ENCODE measurements around the gene HINT2.

Gene HINT2

DNA sequence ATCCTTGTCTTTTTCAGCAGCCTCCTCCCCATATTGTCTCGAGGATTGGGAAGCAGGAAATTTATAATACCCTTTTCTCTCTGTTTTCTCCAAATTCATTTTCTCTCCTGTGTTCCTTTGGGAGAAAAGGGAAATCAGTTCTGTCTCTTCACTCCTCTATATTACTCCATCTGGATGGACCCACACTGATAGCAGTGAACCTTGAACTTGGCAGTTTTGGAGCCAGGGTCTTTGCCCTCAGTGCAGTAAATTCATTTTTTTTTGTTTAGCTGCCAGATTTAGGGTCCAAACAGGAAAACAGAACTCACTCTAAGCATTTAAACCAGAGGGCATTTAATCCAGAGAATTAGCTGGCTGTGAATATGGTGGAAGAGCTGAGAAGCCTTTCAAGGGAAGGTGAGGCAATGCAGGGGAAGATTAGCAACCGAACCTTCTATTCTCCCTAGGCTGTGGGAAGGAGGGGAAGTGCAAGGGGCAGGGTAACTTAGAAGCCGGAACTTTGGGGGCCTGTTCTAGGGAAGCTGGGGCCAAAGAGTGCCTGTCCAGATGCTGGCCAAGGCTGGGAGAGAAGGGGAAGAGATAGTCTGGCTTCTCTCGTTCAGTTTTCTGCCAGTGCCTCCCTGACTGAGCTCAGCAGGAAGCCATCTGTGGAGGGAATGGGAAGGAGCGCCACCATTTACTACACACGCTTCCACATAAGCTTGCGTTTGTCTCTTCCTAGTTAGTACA, 39.8 kb downstream of the HINT2 start:
- no peak for DNase-seq

DNA sequence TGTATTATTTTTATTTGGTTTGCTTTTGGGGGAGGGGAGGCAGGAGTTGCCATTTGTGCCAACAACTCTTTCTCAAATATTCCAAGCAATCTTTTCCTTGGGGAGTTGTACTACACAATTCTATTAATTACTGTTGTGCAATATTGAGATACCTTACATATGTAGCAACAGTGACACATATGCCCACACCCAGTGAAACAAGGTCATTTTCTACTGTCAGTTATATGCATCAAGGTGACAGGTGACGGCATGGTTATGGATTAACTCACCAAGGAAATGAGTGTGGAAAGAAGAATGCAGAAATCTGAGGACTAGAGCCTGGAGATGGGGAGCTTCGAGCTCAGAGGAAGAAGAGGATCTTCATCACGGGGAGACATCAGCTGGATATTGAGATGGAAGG, 42.9 kb downstream of the HINT2 start:
- DNase-seq = no peak

DNA sequence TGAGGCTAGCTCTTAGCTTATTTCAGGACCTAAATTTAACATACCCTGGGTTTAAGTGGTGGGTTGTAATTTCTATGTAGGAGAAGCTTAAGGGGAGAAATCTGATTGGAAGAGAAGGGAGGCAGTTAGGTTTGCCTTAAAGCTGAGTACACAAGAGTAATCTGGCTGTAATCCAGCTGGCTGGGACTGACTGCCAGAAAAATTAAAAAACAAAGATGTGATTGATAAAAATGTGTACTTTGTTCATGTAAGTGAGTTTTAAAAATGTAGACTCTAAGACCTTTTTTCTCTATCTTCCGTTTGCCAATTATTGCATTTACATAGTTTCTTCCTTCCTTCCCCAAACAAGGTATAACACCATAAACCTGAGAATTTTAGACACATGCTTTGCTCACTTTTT, 43.3 kb downstream of the HINT2 start:
- DNase-seq = no peak

DNA sequence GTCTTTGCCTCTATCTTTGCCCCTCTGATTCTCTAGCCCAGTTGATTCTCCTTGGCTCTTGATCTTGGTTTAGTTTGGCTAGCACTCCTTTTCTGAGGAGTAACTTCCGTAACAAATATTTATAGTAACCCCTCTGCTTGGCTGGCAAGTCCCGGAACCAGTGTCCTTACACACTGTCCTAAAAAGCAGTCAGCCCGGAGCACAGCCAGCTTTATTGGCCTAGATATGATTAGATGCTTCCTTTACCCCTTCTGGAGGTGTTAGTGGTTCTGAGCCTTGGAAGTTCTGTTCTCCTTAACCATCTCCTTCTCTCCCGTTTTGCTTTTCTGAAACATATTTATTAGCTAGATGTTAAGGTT, 43.8 kb downstream of the HINT2 start:
- DNase-seq = no peak

DNA sequence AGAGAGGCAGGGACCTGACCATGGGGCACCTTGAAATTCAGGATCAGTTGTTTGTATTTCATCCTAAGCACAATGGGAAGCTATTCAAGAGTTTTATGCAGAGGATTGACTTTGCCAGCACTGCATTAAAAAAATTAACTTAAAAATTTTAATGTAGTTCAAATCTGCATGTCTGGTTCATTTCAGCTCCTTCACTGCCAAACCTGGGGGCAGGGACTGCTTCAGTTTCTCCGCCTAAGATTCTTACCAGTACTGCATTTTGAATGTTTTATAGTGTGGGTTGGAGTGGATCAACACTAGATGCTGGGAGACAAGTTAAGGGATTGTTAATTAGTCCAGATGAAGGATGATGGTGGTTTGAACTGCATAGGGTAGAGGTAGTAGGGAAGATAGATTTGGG, 45.1 kb downstream of the HINT2 start:
- no peak for DNase-seq

DNA sequence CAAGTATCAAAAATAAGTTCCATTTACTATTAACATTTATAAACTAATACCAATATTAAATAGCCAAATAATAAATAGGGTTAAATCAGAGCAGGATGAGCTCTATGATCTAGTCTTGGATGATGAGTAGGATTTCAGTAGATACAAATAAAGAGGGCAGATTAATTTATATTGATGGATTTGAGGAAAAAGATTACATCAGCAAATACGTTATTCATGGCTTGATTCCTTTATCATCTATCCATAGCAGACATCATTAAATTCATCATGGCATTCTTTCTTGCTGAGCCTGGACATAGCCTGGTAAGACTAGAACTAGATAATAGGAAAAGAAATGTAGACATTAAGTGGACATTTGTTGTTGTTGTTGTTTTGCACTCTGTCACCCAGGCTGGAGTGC, 47.4 kb downstream of the HINT2 start:
- no peak for DNase-seq

DNA sequence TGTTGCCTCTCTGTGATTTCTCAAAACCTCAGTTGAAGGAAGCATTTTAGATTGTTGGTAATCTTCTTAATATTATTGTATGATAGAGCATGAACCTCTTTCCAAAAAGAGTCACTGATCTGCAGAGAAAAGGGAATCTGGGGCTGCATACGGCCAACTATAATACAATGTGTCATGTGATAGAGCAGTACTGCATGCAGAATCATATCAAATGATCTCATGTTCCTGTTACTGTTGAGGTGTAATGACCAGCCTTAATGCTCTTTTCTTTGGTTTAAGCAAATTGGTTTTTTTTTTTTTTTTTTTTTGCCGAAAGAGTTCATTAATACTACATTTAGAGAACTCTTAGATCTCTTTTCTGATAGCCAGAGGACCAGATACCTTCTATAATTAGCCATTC, 47.8 kb downstream of the HINT2 start:
- DNase-seq = no peak

DNA sequence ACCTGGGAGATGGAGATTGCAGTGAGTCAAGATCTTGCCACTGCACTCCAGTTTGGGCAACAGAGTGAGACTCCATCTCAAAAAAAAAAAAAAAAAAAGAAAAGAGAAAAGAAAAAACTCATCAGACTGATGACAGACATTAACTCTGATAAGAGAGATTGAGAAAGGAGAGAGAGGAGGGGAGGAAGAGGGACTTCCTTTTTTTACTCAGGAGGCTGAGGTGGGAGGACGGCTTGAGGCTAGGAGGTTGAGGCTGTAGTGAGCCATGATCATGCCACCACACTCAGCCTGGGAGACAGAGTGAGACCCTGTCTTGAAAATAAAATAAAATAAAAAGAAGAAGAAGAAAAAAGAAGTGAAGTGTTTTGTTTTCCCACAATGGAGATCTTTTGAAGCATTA, 51.0 kb downstream of the HINT2 start:
- no peak for DNase-seq

DNA sequence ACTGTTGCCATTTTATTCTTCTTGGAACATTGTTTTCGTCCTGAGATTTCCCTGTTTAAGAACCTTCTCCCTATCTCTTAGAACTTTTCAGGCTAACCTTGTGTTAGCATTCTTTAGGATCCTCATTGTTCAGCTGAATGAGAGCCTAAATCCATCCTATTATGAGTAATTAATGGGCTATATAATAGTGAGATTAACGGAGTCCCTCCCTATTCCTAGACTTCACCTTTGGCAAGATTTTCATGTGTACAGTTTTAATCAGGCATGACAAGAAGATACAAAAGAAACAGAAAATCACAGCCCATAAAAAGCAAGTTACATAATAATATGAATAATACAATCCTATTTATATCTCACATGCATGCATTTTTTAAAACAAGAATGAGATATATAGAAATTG, 51.7 kb downstream of the HINT2 start:
- DNase-seq = no peak

Measured in activated gamma-delta T cell treated with Interleukin-2 at 50 U/mL for 16 hours (primary cell).